Daoy (cell line): ENCODE data around the gene SF3B6. TPM values are rescaled to one million over a fixed set of nuclear protein-coding genes. Genes with fewer than 3 reads are reported as not detected.
"Not testable (repeated sequence)": the region's sequence is repeated elsewhere in the genome, so short reads cannot be mapped to it uniquely, and the experiment has no call there.

Source experiments
- DNase-seq: peaks from one replicate; pipeline ENCODE4 v3.0.0-alpha.2; 2015; ENCODE audit warnings: low read depth
- total RNA-seq: library from RNA; depleted of rRNA; stranded (reverse); fragments of >200 nt; shearing (Covaris generic); gene quantifications from 2 replicates; pipeline ENCODE4 v1.2.3, GENCODE V29; 2014

Gene SF3B6
- total RNA-seq, 1 experiment from 2014 or later = 314 TPM

DNA sequence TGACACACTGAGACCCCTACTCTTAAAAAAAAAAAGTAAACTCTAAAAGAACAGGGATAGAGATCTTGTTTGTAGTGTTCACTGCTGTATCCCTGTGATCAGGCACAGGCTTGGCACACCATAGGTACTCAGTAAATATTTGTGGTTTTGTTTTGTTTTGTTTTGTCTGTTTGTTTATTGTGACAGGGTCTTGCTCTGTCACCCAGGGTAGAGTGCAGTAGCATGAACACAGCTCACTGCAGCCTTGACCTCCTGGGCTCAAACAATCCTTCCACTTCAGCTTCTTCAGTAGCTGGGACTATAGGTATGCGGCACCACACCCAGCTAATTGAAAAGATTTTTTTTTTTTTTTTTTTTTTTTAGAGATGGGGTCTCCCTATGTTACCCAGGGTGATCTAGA is 23.2 kb downstream of the SF3B6 start:
- no peak for DNase-seq

DNA sequence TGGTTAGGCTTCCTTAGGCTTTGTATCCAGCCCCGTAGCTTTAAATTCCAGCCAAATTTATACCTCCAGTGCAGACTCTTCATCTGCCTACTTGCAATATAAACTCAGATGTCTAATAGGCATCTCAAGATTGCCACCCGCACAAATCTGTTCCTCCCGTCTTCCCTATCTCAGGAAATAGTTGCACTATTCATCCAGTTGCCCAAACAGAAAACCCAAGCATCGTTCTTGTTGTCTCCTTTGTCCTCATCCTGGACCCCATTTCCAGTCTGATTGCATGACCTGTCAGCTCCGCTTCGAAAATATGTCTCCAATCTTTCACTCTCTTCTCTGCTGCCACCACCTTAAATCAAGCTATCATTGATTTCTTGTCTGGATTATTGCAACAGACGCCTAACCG is 24.3 kb downstream of the SF3B6 start:
- DNase-seq = no peak

- peak; percentile 32 for DNase-seq
Measured at GRCh38 chr2:24050041-24050979, 25.8 kb downstream of the SF3B6 start.

- peak; percentile 82 for DNase-seq
Measured at GRCh38 chr2:24049485-24050021, 26.6 kb downstream of the SF3B6 start, which contains the start of gene FKBP1B. FKBP1B (plus strand) TSS chr2:24049741; CDS start chr2:24049850, 109 bp downstream.

DNA sequence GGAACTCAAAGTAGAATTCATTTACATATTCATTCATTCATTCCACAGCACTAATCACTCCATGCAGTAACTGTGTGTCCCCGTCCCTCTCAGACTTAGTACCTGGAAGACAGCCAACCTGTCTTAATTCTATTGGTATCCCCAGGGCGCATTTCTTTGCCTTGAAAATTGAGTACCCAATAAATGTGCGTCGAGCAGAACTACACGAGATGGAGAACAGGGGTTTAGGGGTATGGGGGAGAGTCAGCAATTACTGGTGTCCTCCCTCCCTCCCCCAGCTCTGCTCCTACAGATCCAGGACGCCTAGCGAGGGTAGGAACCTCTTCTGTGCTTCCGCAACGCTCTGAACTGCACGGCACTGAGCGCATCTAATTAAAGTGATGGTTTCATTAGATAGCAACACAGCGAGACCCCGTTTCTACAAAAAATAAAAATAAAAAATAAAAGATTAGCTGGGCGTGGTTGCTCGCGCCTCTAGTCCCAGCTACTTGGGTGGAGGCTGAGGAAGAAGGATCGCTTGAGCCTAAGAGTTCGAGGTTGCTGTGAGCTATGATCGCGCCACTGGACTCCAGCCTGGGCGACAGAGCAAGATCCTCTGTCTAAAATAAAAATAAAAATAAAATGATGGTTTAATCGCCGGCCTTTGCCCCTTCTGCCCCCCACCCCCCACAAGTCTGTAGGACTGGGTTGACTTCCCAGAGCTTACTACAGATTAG is 27.2 kb downstream of the SF3B6 start:
- DNase-seq = peak; percentile 35

GRCh38 chr2:24047703-24048033 is 28.5 kb downstream of the SF3B6 start:
- DNase-seq = no peak

- peak; percentile 99 for DNase-seq
Measured at GRCh38 chr2:24046930-24047702, 29.0 kb downstream of the SF3B6 start, which contains the start of gene WDCP. WDCP (minus strand) TSS chr2:24047391; CDS start chr2:24039494, 7,897 bp downstream.

DNA sequence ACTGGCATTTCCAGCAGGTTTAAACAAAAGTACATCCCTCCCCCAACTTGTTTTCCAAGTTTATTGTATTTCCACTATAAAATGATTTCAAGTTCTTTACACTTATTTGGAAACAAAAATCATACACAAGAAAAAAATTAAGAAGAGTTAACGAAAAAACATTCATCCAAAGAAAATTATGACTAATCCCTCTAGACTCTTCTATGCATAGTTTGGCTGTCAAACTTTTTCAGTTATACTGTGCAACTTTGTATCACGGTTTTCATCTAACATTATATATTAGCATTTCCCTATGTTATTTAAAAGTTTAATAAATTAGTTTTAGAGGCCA is 29.6 kb downstream of the SF3B6 start:
- DNase-seq = no peak

DNA sequence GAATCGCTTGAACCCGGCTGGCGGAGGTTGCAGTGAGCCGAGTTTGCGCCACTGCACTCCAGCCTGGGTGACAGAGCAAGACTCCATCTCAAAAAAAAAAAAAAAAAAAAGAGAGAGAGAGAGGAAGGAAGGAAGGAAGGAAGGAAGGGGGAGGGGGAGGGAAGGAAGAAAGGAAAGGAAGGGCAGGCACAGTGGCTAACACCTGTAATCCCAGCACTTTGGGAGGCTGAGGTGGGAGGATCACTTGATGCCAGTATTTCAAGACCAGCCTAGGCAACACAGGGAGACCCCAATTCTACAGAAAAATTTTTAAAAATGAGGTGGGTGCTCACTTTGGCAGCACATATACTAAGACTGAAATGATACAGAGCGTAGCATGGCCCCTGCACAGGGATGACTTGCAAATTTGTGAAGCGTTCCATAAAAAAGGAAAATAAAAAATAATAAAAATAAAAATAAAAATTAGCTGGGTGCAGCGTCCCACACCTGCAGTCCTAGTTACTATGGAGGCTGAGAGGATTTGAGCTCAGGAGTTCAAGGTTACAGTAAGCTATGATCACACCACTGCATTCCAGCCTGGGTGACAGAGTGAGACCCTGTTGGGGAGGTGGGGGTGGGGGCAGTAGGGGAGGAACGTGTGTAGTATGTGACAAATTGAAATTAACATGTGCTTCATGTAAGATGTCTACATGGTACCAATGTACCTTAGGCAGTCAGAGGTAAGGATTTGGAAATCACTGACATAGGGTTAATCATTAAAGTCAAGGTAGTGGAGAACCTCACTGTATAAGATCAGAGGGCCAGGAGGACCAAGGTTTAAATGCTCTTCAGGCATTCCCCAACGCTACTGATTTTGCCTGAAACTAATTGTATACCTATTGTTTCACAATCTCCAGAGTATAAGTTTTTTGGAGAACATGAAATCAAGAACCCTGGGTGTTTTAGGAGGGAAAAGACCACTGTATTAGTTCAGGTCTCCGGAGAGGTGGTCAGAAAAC is 30.3 kb downstream of the SF3B6 start:
- DNase-seq = no peak

- not testable (repeated sequence) for DNase-seq
Measured at GRCh38 chr2:24043133-24043532, 33.0 kb downstream of the SF3B6 start.

- no peak for DNase-seq
Measured at GRCh38 chr2:24040511-24040910, 35.6 kb downstream of the SF3B6 start.

DNA sequence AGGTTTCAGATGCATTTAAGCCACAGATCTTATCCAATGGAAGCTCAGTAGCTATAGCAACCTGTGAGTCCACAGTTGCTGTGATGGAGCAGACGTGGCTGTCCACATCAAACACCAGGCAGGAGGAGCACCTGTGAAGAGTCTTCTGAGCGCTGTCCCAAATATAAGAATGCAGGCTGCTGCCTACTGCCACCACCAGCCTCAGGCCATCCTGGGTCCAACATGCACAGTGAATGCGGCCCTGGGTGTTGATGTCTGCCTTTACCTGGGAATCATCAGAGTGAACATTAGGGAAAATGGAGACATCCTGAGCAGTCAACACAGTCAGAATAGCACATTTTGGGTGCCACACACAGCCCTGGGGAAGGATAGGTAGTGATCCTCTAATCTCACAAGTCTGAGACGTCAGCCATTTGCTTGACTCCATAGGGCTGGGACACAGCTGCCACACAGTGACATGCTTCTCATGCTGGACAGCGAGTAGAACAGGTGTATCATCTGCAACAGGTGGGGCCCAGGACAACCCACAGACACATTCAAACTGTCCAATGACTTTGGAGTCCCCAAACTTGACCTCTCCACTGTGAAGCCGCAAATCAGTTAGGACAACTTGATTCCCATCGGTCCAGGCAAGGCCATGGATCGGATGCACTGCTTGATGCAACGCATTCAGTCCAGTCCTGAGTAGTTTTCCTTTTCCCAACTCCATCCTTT is 37.2 kb downstream of the SF3B6 start:
- no peak for DNase-seq

- no peak for DNase-seq
Measured at GRCh38 chr2:24026233-24026632, 49.9 kb downstream of the SF3B6 start.

GRCh38 chr2:24024996-24025663 is 51.0 kb downstream of the SF3B6 start:
- no peak for DNase-seq

DNA sequence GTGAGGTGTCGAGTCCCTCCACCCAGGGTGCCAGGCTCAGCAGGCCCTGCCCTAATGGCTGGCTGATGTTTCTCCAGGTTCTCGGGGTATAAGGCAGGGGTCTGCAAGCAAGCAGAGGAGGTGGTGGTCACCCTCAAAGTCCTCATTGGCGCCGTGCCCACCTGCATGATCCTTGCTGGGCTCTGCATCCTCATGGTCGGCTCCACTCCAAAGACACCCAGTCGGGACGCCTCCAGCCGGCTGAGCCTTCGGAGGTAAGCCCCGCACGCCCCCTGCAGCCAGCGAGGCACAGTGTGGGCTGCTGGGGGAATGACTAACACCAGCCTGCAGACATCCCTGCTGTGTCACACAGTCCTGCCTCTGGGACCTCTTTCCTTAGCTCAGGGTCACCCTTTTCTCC is 52.1 kb downstream of the SF3B6 start:
- DNase-seq = peak; percentile 65

DNA sequence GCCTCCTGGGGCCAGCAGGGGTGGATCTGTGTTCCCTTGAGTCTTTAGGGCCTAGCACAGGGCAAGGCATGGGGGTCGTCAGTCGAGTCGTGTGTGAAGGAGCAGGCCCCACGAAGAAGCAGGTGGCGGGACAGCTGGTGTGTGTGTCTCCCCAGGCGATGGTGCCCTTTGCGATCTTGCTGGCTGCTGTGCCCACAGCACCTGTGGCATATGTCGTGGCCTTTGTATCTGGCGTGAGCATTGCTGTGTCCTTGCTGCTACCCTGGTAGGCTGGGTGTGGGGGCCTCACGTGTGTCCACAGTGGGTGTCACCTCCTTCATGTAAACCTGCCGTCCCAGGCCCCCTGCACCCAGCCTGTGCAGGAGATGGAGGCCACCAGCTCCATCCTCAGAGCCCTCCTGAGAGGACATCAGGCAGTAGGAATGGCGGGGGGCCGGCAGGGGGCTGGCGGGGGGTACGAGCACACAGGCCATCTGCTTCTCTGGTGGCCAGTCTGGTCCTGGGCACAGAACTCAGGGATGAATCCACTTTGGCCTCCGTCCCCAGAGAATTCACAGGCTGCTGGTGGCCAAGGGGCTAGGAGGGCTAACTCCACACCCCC is 53.1 kb downstream of the SF3B6 start:
- no peak for DNase-seq

GRCh38 chr2:24022324-24022974 is 53.7 kb downstream of the SF3B6 start:
- no peak for DNase-seq
